Loucy (cell line): ENCODE results near the gene PATL1.

ENCODE experiments used
- H2AFZ ChIP-seq: fragments of 200-600 bp; sonication (generic); 2 replicates; pipeline ENCODE4 v1.6.0; 2016; ENCODE audit warnings: antibody characterized with exemption, mild to moderate bottlenecking, low read length, moderate library complexity
- H3F3A ChIP-seq: fragments of 200-600 bp; 2 replicates; pipeline ENCODE4 v1.6.0; 2016; ENCODE audit warnings: antibody characterized with exemption, low read depth, mild to moderate bottlenecking
- H3K27me3 ChIP-seq: fragments of 200-600 bp; sonication (generic); 2 replicates; pipeline ENCODE4 v1.6.1; 2014; ENCODE audit warnings: low read length, mild to moderate bottlenecking; ENCODE audit not compliant: insufficient read depth, poor library complexity, severe bottlenecking
- H3K36me3 ChIP-seq: fragments of 200-600 bp; sonication (generic); 2 replicates; pipeline ENCODE4 v1.6.1; 2016; ENCODE audit warnings: low read length; ENCODE audit not compliant: insufficient read depth
- H3K4me1 ChIP-seq: fragments of 200-600 bp; sonication (generic); 2 replicates; pipeline ENCODE4 v1.5.1; 2014; ENCODE audit warnings: low read length, mild to moderate bottlenecking; ENCODE audit not compliant: insufficient read depth, poor library complexity, severe bottlenecking
- H3K4me2 ChIP-seq: fragments of 200-600 bp; sonication (generic); 2 replicates; pipeline ENCODE4 v1.6.0; 2014; ENCODE audit warnings: antibody characterized with exemption, low read length, low read depth, mild to moderate bottlenecking; ENCODE audit not compliant: poor library complexity, severe bottlenecking
- H3K4me3 ChIP-seq: fragments of 200-600 bp; sonication (generic); 2 replicates; pipeline ENCODE4 v1.5.1; 2014; ENCODE audit warnings: low read length, mild to moderate bottlenecking, mixed read lengths; ENCODE audit not compliant: poor library complexity, severe bottlenecking
- H3K79me2 ChIP-seq: fragments of 200-600 bp; sonication (generic); 2 replicates; pipeline ENCODE4 v1.6.1; 2014; ENCODE audit warnings: low read length; ENCODE audit not compliant: insufficient read depth
- H3K9ac ChIP-seq: fragments of 200-600 bp; sonication (generic); 2 replicates; pipeline ENCODE4 v1.6.0; 2014; ENCODE audit warnings: mild to moderate bottlenecking, low read depth, low read length, moderate library complexity; ENCODE audit not compliant: poor library complexity, severe bottlenecking
- H3K9me2 ChIP-seq: fragments of 200-600 bp; sonication (generic); replicated peaks from 2 replicates; pipeline ENCODE4 v1.6.1; 2016; ENCODE audit warnings: low read depth, low read length, mixed read lengths
- H3K9me3 ChIP-seq: fragments of 200-600 bp; sonication (generic); 2 replicates; pipeline ENCODE4 v1.6.1; 2014; ENCODE audit warnings: mild to moderate bottlenecking, antibody characterized with exemption, low read length, low read depth; ENCODE audit not compliant: insufficient read depth
- H4K20me1 ChIP-seq: fragments of 200-600 bp; sonication (generic); 2 replicates; pipeline ENCODE4 v1.6.0; 2014; ENCODE audit warnings: antibody characterized with exemption, low read length, mild to moderate bottlenecking; ENCODE audit not compliant: insufficient read depth, poor library complexity, severe bottlenecking
- CTCF ChIP-seq: fragments of 200-600 bp; sonication (generic); conservative IDR thresholded peaks from 2 replicates; pipeline ENCODE4 v1.5.1; 2014; ENCODE audit warnings: mild to moderate bottlenecking, antibody characterized with exemption, low read length
- EZH2phosphoT487 ChIP-seq: fragments of 200-600 bp; IDR thresholded peaks from 2 replicates; pipeline ENCODE4 v1.6.1; 2018; ENCODE audit warnings: antibody characterized with exemption, mild to moderate bottlenecking, moderate library complexity, borderline replicate concordance

Gene PATL1

GRCh38 chr11:59668950-59669610, at the start of gene PATL1:
Gene PATL1 (minus strand): TSS chr11:59669037. CDS start chr11:59668895, 142 bp downstream.
- no peaks in the 10 kb centered on the region for H3K27me3 ChIP-seq
- peaks cover 12% of the 10 kb centered on the region for H3K36me3 ChIP-seq
- H2AFZ ChIP-seq, result peak within 1 kb of the TSS; percentile 96
- H4K20me1 ChIP-seq, result peaks cover 41% of the 10 kb centered on the region
- peaks cover 38% of the 10 kb centered on the region for H3K4me1 ChIP-seq
- peaks cover 52% of the 10 kb centered on the region for H3K79me2 ChIP-seq
- H3K4me3 ChIP-seq, result peak within 1 kb of the TSS; percentile 87
- no peaks in the 10 kb centered on the region for H3K9me2 ChIP-seq
- no peak for TF ChIP-seq CTCF
- TF ChIP-seq EZH2phosphoT487, result no peak
- H3K4me2 ChIP-seq, result peak within 1 kb of the TSS; percentile 96
- no peaks in the 10 kb centered on the region for H3K9me3 ChIP-seq
- no peaks in the 10 kb centered on the region for H3F3A ChIP-seq
- H3K9ac ChIP-seq, result peak within 1 kb of the TSS; percentile 90

- Histone ChIP-seq H2AFZ (no peak overlapping the region), H3K4me2 (no peak overlapping the region), H3K9ac (no peak overlapping the region), H3K9me3 (no peaks in the 10 kb centered on the region), H4K20me1 (no peaks in the 10 kb centered on the region), H3K79me2 (no peaks in the 10 kb centered on the region), H3K36me3 (no peaks in the 10 kb centered on the region), H3F3A (no peaks in the 10 kb centered on the region), H3K9me2 (no peaks in the 10 kb centered on the region), H3K4me3 (no peak overlapping the region), H3K27me3 (no peaks in the 10 kb centered on the region), H3K4me1 (no peaks in the 10 kb centered on the region)
- TF ChIP-seq EZH2phosphoT487 (no peak), CTCF (no peak)
Measured at GRCh38 chr11:59716051-59716450, 47.2 kb upstream of the PATL1 start.

GRCh38 chr11:59713745-59714144, 44.9 kb upstream of the PATL1 start, which contains the start of gene OR10V1:
Gene OR10V1 (minus strand): TSS chr11:59713845. CDS start chr11:59713845, 0 bp downstream.
- Histone ChIP-seq H3K9me3 (no peaks in the 10 kb centered on the region), H3K36me3 (no peaks in the 10 kb centered on the region), H3K9me2 (no peaks in the 10 kb centered on the region), H3K79me2 (no peaks in the 10 kb centered on the region), H3K9ac (no peak within 1 kb of the TSS), H3F3A (no peaks in the 10 kb centered on the region), H4K20me1 (no peaks in the 10 kb centered on the region), H3K27me3 (no peaks in the 10 kb centered on the region), H3K4me3 (no peak within 1 kb of the TSS), H2AFZ (no peak within 1 kb of the TSS), H3K4me2 (no peak within 1 kb of the TSS), H3K4me1 (no peaks in the 10 kb centered on the region)
- TF ChIP-seq EZH2phosphoT487 (no peak), CTCF (no peak)
